NCI-H1092 (cell line): ENCODE measurements around the gene POLRMT.
"Not testable (repeated sequence)": the region's sequence is repeated elsewhere in the genome, so short reads cannot be mapped to it uniquely, and the experiment has no call there.

Experiments used
- DNase-seq: peaks from one replicate; lab custom pipeline; 2025; lab: John Stamatoyannopoulos, UW

The POLRMT gene

GRCh38 chr19:610801-611480 lies 22.4 kb downstream of the POLRMT start:
- no peak for DNase-seq

- no peak for DNase-seq
Observed at GRCh38 chr19:610071-610800, 23.1 kb downstream of the POLRMT start.

- no peak for DNase-seq
Observed at GRCh38 chr19:609004-609346, 24.4 kb downstream of the POLRMT start.

GRCh38 chr19:608155-609003 lies 25.0 kb downstream of the POLRMT start:
- no peak for DNase-seq

- no peak for DNase-seq
Observed at GRCh38 chr19:607301-608154, 25.8 kb downstream of the POLRMT start.

GRCh38 chr19:605061-605971 lies 28.0 kb downstream of the POLRMT start:
- not testable (repeated sequence) for DNase-seq

- no peak for DNase-seq
Observed at GRCh38 chr19:604355-604754, 29.0 kb downstream of the POLRMT start.

- not testable (repeated sequence) for DNase-seq
Observed at GRCh38 chr19:603779-604178, 29.6 kb downstream of the POLRMT start.

- DNase-seq: not testable (repeated sequence)
Observed at GRCh38 chr19:603302-603639, 30.1 kb downstream of the POLRMT start.

GRCh38 chr19:602391-603301 lies 30.7 kb downstream of the POLRMT start:
- DNase-seq: no peak

GRCh38 chr19:601790-602189 lies 31.5 kb downstream of the POLRMT start:
- no peak for DNase-seq

GRCh38 chr19:601310-601709 lies 32.0 kb downstream of the POLRMT start:
- no peak for DNase-seq

- DNase-seq: no peak
Observed at GRCh38 chr19:597406-598315, 35.7 kb downstream of the POLRMT start.

- no peak for DNase-seq
Observed at GRCh38 chr19:596263-596655, 37.1 kb downstream of the POLRMT start.

- DNase-seq: no peak
Observed at GRCh38 chr19:595326-596262, 37.7 kb downstream of the POLRMT start.

- no peak for DNase-seq
Observed at GRCh38 chr19:594265-594870, 39.0 kb downstream of the POLRMT start.

GRCh38 chr19:593505-593904 lies 39.8 kb downstream of the POLRMT start:
- no peak for DNase-seq
